SK-N-SH (cell line): Measurements from ENCODE around the gene TRIM9. TPM values are rescaled to one million over a fixed set of nuclear protein-coding genes. Genes with fewer than 3 reads are reported as not detected.

ENCODE experiments used
- CTCF ChIA-PET: fragments of 300-600, 350-600 bp; formaldehyde crosslinking; extraction: SDS; loops from one replicate; lab custom pipeline; 2021; lab: Yijun Ruan, JAX
- POLR2A ChIA-PET: fragments of 350-600 bp; sonication (Branson Sonifier 250); formaldehyde crosslinking; extraction: SDS; loops from one replicate; lab custom pipeline; 2020; ENCODE audit warnings: antibody characterized with exemption, inconsistent platforms; lab: Yijun Ruan, JAX
- DNase-seq: peaks from one replicate; pipeline ENCODE4 v3.0.0; 2012
- H2AFZ ChIP-seq: fragments of 200-600 bp; sonication (generic); 2 replicates; pipeline ENCODE4 v1.8.1; 2016; ENCODE audit warnings: antibody characterized with exemption, mild to moderate bottlenecking, low read depth
- H3F3A ChIP-seq: fragments of 200-600 bp; sonication (generic); replicated peaks from 2 replicates; pipeline ENCODE3; 2016; ENCODE audit warnings: antibody characterized with exemption, mild to moderate bottlenecking; ENCODE audit not compliant: insufficient read depth
- H3K27ac ChIP-seq, 2 experiments: fragments of 200-500 bp in 1 of 2; fragments of 200-600 bp in 1 of 2; sonication (Bioruptor generic) in 1 of 2; sonication (generic), shearing (Covaris generic) in 1 of 2; 2 replicates each; pipeline versions ENCODE4 v1.5.1 to v1.6.1; 2014 to 2016; ENCODE audit warnings: low read depth in 2 of 2, inconsistent platforms in 1 of 2, low read length in 1 of 2, mild to moderate bottlenecking in 1 of 2, mixed read lengths in 1 of 2
- H3K27me3 ChIP-seq: fragments of 200-600 bp; sonication (generic), shearing (Covaris generic); 2 replicates; pipeline ENCODE4 v1.6.1; 2016; ENCODE audit warnings: mixed run types; ENCODE audit not compliant: insufficient read depth
- H3K36me3 ChIP-seq, 2 experiments: fragments of 200-500 bp in 1 of 2; fragments of 200-600 bp in 1 of 2; sonication (Bioruptor generic) in 1 of 2; sonication (generic) in 1 of 2; replicated peaks in 1 of 2; 2 replicates each; pipeline versions ENCODE3 to v1.5.1; 2014 to 2016; ENCODE audit warnings: low read length in 1 of 2, mild to moderate bottlenecking in 1 of 2; ENCODE audit not compliant: insufficient read depth in 2 of 2, control insufficient read depth in 1 of 2
- H3K4me1 ChIP-seq, 2 experiments: fragments of 200-500 bp in 1 of 2; fragments of 200-600 bp in 1 of 2; sonication (Bioruptor generic) in 1 of 2; sonication (generic), shearing (Covaris generic) in 1 of 2; 2 replicates each; pipeline versions ENCODE4 v1.5.1 to v1.6.1; 2014 to 2016; ENCODE audit warnings: low read depth in 1 of 2, low read length in 1 of 2, mixed run types in 1 of 2; ENCODE audit not compliant: insufficient read depth in 2 of 2, control insufficient read depth in 1 of 2
- H3K4me2 ChIP-seq: fragments of 200-600 bp; sonication (generic), shearing (Covaris generic); 2 replicates; pipeline ENCODE4 v1.6.1; 2017; ENCODE audit warnings: mixed run types
- H3K4me3 ChIP-seq, 2 experiments: fragments of 200-500 bp in 1 of 2; fragments of 200-600 bp in 1 of 2; sonication (Bioruptor generic) in 1 of 2; sonication (generic), shearing (Covaris generic) in 1 of 2; 2 replicates each; pipeline versions ENCODE4 v1.5.1 to v1.8.1; 2014 to 2016; ENCODE audit warnings: low read depth in 2 of 2, inconsistent platforms in 1 of 2, low read length in 1 of 2, mild to moderate bottlenecking in 1 of 2, mixed read lengths in 1 of 2, moderate library complexity in 1 of 2
- H3K79me2 ChIP-seq: fragments of 200-600 bp; sonication (generic); 2 replicates; pipeline ENCODE4 v1.8.1; 2017; ENCODE audit warnings: mild to moderate bottlenecking; ENCODE audit not compliant: insufficient read depth
- H3K9ac ChIP-seq: fragments of 200-600 bp; sonication (generic); 2 replicates; pipeline ENCODE4 v1.6.1; 2017; ENCODE audit warnings: mixed run types
- H3K9me2 ChIP-seq: fragments of 200-600 bp; sonication (generic); 2 replicates; pipeline ENCODE4 v1.6.1; 2017; ENCODE audit warnings: mixed run types
- H3K9me3 ChIP-seq: fragments of 200-600 bp; sonication (generic); 2 replicates; pipeline ENCODE4 v1.6.1; 2017; ENCODE audit warnings: mixed run types, mild to moderate bottlenecking, moderate library complexity
- H4K20me1 ChIP-seq: fragments of 200-600 bp; sonication (generic); 2 replicates; pipeline ENCODE4 v1.6.1; 2017; ENCODE audit warnings: mild to moderate bottlenecking, mixed run types; ENCODE audit not compliant: insufficient read depth
- CHD2 ChIP-seq: fragments of 150-350 bp; IDR thresholded peaks from 2 replicates; pipeline ENCODE4 v1.6.1; 2018; ENCODE audit warnings: low read length; ENCODE audit not compliant: partially characterized antibody
- EP300 ChIP-seq, 2 experiments: IDR thresholded peaks; 2 replicates each; pipeline versions ENCODE4 v1.4.0 to v1.6.1; 2012; ENCODE audit warnings: borderline replicate concordance in 1 of 2, low read depth in 1 of 2, low read length in 1 of 2
- FOXJ3 ChIP-seq: sonication (generic); formaldehyde crosslinking; IDR thresholded peaks from 2 replicates; pipeline ENCODE4 v1.5.1; 2020; ENCODE audit warnings: mild to moderate bottlenecking, missing genetic modification reagents
- FOXM1 ChIP-seq: IDR thresholded peaks from 2 replicates; pipeline ENCODE4 v1.4.0; 2012; ENCODE audit warnings: low read depth, mild to moderate bottlenecking
- GATA2 ChIP-seq: sonication (generic); formaldehyde crosslinking; IDR thresholded peaks from 2 replicates; pipeline ENCODE4 v1.5.0; 2020; ENCODE audit warnings: mild to moderate bottlenecking, missing genetic modification reagents
- IRF3 ChIP-seq: fragments of 150-350 bp; IDR thresholded peaks from 2 replicates; pipeline ENCODE4 v1.6.1; 2016; ENCODE audit warnings: mild to moderate bottlenecking, low read depth, low read length
- MEF2A ChIP-seq: IDR thresholded peaks from 2 replicates; pipeline ENCODE4 v1.4.0; 2012; ENCODE audit warnings: low read depth, borderline replicate concordance
- MXI1 ChIP-seq: IDR thresholded peaks from 2 replicates; pipeline ENCODE4 v1.6.1; 2012; ENCODE audit warnings: mild to moderate bottlenecking, low read depth, low read length, improper control_type of control experiment
- NFIC ChIP-seq: IDR thresholded peaks from 2 replicates; pipeline ENCODE4 v1.4.0; 2012; ENCODE audit warnings: borderline replicate concordance
- PBX3 ChIP-seq: IDR thresholded peaks from 2 replicates; pipeline ENCODE4; 2012
- RAD21 ChIP-seq: IDR thresholded peaks from 2 replicates; pipeline ENCODE4 v1.6.1; 2012; ENCODE audit warnings: mild to moderate bottlenecking, low read length
- RFX5 ChIP-seq: IDR thresholded peaks from 2 replicates; pipeline ENCODE4 v1.6.1; 2012; ENCODE audit warnings: mild to moderate bottlenecking, improper control_type of control experiment, low read length
- SIN3A ChIP-seq: IDR thresholded peaks from 2 replicates; pipeline ENCODE4 v1.6.1; 2012; ENCODE audit warnings: low read depth, mild to moderate bottlenecking, low read length, moderate library complexity, borderline replicate concordance
- TCF12 ChIP-seq: IDR thresholded peaks from 2 replicates; pipeline ENCODE4 v1.4.0; 2012
- WGBS: methylation state at CpG from one replicate; pipeline ENCODE4 v1.1.6; 2017; ENCODE audit warnings: low lambda C conversion rate; 5-methylcytosine and 5-hydroxymethylcytosine counted together
- polyA plus RNA-seq, 3 experiments: library from polyadenylated mRNA; depleted of rRNA; stranded (reverse); fragments of >200 nt; gene quantifications; 2 replicates each; pipeline ENCODE4 v1.2.3, GENCODE V29; 2012
- TF ChIP-seq, protein P1 (sequence below): IDR thresholded peaks from 2 replicates; pipeline ENCODE4 v1.4.0; 2012; ENCODE audit warnings: low read depth, borderline replicate concordance
- TF ChIP-seq, protein P2 (sequence below): IDR thresholded peaks from 2 replicates; pipeline ENCODE4 v1.4.0; 2012; ENCODE audit warnings: low read depth, borderline replicate concordance

TRIM9 gene
- polyA plus RNA-seq, 1 of the 3 experiments (the other 2 are of a cell fraction): 3.9 TPM

DNA sequence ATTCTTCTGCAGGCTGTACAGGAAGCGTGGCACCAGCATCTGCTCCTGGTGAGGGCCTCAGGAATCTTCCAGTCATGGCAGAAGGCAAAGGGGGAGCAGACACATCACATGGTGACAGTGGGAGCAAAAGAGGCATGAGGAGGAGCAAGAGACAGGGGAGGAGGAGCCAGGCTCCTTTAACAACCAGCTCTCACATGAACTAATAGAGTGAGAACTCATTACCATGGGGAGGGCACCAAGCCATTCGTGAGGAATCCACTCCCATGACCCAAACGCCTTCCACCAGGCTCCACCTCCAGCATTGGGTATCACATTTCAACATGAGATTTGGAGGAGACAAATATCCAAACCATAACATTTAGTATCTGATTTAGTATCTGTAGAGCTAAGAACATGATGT, 14.7 kb upstream of the TRIM9 start (continued):
- TF ChIP-seq, protein P1, sequence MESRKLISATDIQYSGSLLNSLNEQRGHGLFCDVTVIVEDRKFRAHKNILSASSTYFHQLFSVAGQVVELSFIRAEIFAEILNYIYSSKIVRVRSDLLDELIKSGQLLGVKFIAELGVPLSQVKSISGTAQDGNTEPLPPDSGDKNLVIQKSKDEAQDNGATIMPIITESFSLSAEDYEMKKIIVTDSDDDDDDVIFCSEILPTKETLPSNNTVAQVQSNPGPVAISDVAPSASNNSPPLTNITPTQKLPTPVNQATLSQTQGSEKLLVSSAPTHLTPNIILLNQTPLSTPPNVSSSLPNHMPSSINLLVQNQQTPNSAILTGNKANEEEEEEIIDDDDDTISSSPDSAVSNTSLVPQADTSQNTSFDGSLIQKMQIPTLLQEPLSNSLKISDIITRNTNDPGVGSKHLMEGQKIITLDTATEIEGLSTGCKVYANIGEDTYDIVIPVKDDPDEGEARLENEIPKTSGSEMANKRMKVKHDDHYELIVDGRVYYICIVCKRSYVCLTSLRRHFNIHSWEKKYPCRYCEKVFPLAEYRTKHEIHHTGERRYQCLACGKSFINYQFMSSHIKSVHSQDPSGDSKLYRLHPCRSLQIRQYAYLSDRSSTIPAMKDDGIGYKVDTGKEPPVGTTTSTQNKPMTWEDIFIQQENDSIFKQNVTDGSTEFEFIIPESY: no peak
- TF ChIP-seq PBX3 (no peak), IRF3 (no peak), RAD21 (no peak)
- TF ChIP-seq, all 33 proteins: peak for 0

DNA sequence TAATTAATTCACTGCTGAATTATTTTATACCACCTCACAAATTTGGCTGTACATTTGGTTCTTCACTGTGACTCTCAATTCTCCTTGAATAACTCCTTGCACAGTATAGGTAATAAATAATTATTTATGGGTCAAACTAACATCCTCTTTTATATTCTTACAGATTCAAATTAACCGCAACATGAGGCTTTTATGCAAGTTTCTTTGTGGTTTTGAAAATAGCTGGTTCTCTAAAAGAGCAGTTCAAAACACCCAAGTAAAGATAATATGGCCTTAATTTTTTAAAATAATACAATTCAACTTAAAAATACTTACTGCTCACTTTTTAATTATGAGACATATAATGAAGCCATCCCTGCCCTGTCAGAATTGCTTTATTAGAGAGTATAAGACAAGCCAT, 12.9 kb upstream of the TRIM9 start:
- H2AFZ ChIP-seq: no peak overlapping the region
- 95% methylated on average over 1 of the region's 1 CpG for WGBS
- no peaks in the 10 kb centered on the region for H4K20me1 ChIP-seq
- POLR2A ChIA-PET: no interaction called here
- H3K4me3 ChIP-seq: no peak overlapping the region
- DNase-seq: no peak
- H3K9me3 ChIP-seq: no peaks in the 10 kb centered on the region
- H3F3A ChIP-seq: no peaks in the 10 kb centered on the region
- H3K27ac ChIP-seq: no peak overlapping the region
- H3K9me2 ChIP-seq: no peaks in the 10 kb centered on the region
- no peaks in the 10 kb centered on the region for H3K79me2 ChIP-seq
- no peaks in the 10 kb centered on the region for H3K4me1 ChIP-seq
- no peak overlapping the region for H3K4me2 ChIP-seq
- TF ChIP-seq, protein P1: no peak
- no peak for TF ChIP-seq TCF12
- no peak overlapping the region for H3K9ac ChIP-seq
- CTCF ChIA-PET: interaction anchor here (1.4 to 2.4 kb wide), 2 partner anchors 12 to 13 kb away, joined by 3 to 17 read pairs; partner anchors contain the start of gene TRIM9
- H3K27me3 ChIP-seq: no peaks in the 10 kb centered on the region
- no peaks in the 10 kb centered on the region for H3K36me3 ChIP-seq

DNA sequence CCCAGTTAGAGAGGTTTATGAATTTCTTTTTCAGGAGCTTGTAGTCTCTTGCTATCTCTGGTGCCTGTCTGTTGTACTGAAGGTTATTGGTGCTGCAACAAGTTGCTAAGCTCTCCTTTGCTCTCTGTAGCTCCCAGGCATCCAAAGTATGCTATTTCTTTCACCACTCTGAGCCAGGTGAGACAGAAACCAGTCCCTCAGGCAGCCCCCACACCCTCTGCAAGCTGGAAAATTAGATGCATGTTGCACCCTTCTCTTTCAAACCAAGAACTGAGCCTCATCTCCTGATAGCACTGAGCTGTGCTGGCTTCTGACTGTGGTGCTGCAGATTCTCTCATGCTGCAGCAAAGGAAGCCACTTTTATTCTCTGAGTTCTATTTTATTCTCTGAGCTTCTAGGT, 9.6 kb upstream of the TRIM9 start:
- H3K36me3 ChIP-seq: no peaks in the 10 kb centered on the region
- H3K79me2 ChIP-seq: no peaks in the 10 kb centered on the region
- H3K9ac ChIP-seq: no peak overlapping the region
- no peak for DNase-seq
- POLR2A ChIA-PET: interaction anchor here (1.0 to 1.7 kb wide), 2 partner anchors 9 to 86 kb away, joined by 3 to 10 read pairs; partner anchors contain the start of gene TRIM9
- no peaks in the 10 kb centered on the region for H3K9me3 ChIP-seq
- no peak overlapping the region for H3K27ac ChIP-seq
- H3K4me3 ChIP-seq: no peak overlapping the region
- no peak overlapping the region for H3K4me2 ChIP-seq
- H3K27me3 ChIP-seq: no peaks in the 10 kb centered on the region
- H4K20me1 ChIP-seq: no peaks in the 10 kb centered on the region
- no peaks in the 10 kb centered on the region for H3K4me1 ChIP-seq
- CTCF ChIA-PET: interaction anchor here (1.5 to 1.8 kb wide), 2 partner anchors 10 to 149 kb away, joined by 5 to 8 read pairs; partner anchors contain the start of gene TRIM9
- no peaks in the 10 kb centered on the region for H3F3A ChIP-seq
- no peaks in the 10 kb centered on the region for H3K9me2 ChIP-seq
- no peak overlapping the region for H2AFZ ChIP-seq
- TF ChIP-seq SIN3A (no peak), MXI1 (no peak), TCF12 (no peak), CHD2 (no peak), EP300 (IDR thresholded peaks at IDR 0.05; ENCODE audit: borderline replicate concordance in 1 of 2, low read depth in 1 of 2, low read length in 1 of 2) (no peak), MEF2A (no peak), FOXJ3 (CRISPR knock-in tag) (no peak), GATA2 (CRISPR knock-in tag) (no peak), NFIC (no peak), FOXM1 (no peak), RFX5 (no peak)
- TF ChIP-seq, protein P1: no peak
- TF ChIP-seq, protein P2, sequence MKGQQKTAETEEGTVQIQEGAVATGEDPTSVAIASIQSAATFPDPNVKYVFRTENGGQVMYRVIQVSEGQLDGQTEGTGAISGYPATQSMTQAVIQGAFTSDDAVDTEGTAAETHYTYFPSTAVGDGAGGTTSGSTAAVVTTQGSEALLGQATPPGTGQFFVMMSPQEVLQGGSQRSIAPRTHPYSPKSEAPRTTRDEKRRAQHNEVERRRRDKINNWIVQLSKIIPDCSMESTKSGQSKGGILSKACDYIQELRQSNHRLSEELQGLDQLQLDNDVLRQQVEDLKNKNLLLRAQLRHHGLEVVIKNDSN: no peak
